GM12875 (cell line): ENCODE data around the gene CNDP2.

Experiments
- H3K4me3 ChIP-seq: one replicate; pipeline ENCODE4 v1.5.1; 2011; ENCODE audit warnings: low read depth, low read length, control low read depth
- CTCF ChIP-seq: IDR thresholded peaks from 2 replicates; pipeline ENCODE4 v1.5.1; 2011; ENCODE audit warnings: low read depth, mild to moderate bottlenecking, control low read depth, inconsistent platforms, low read length, moderate library complexity, borderline replicate concordance; ENCODE audit not compliant: insufficient read depth

Gene CNDP2

GRCh38 chr18:74507927-74508326 lies 11.8 kb downstream of the CNDP2 start:
- no peak for TF ChIP-seq CTCF
- no peak overlapping the region for H3K4me3 ChIP-seq

DNA sequence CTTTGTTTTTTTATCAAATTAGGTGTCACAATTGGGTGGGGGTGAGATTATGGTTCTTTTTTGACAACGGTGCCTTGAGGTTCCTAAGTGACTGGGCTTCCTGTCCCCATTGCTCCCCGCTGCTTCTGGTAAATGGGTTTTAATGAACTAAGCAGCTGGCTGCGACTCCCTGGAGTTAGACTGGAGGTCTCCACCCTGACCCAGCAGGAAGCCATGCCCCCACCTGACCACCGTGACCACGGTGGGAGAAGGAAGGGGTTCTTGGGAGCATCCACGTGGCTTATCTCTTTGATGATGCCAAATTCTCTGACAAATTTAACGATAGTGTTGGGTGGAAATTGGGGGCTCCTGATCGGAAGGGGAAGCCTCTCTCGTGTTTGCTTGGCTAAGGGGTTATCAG lies 12.2 kb downstream of the CNDP2 start:
- TF ChIP-seq CTCF = no peak

DNA sequence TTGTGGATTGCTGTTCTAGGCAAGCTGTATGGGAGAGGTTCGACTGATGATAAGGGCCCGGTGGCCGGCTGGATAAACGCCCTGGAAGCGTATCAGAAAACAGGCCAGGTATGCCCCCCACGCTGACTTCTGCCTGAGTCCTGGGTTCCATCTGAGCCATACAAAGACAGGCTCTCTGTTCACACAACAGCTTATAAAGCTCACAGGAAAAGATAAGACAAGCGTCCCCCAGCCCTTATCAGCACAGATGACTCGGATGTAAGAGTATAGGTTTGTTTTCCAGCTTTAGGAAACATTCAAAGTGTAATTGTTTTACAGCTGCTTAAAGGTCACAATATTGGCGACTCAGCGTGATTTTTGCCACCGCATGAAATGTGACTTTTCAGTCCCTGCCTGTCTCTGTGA lies 12.7 kb downstream of the CNDP2 start:
- no peak overlapping the region for H3K4me3 ChIP-seq
- no peak for TF ChIP-seq CTCF

More for the DNA sequence above, 12.2 kb downstream of the CNDP2 start:
- no peak overlapping the region for H3K4me3 ChIP-seq

- no peak for TF ChIP-seq CTCF
- H3K4me3 ChIP-seq = no peak overlapping the region
Observed at GRCh38 chr18:74509856-74510769, 13.9 kb downstream of the CNDP2 start.

GRCh38 chr18:74510770-74511095 lies 14.6 kb downstream of the CNDP2 start:
- H3K4me3 ChIP-seq = no peak overlapping the region
- no peak for TF ChIP-seq CTCF

- TF ChIP-seq CTCF = no peak
- no peak overlapping the region for H3K4me3 ChIP-seq
Observed at GRCh38 chr18:74511823-74512222, 15.7 kb downstream of the CNDP2 start.
